Bronchial epithelial cell (primary cell): Measurements from ENCODE around the gene TMEM50A. TPM values are rescaled to one million over a fixed set of nuclear protein-coding genes. Genes with fewer than 3 reads are reported as not detected.
A peak's percentile ranks its signal among the peaks of the same experiment; 100 is the strongest.
"Not testable (repeated sequence)": the region's sequence is repeated elsewhere in the genome, so short reads cannot be mapped to it uniquely, and the experiment has no call there.

ENCODE experiments used
- DNase-seq: peaks from one replicate; pipeline ENCODE4 v3.0.0-alpha.2; 2010; ENCODE audit warnings: low read depth
- FAIRE-seq: peaks from 2 replicates; lab custom pipeline; 2011; peaks lifted over from hg19 to GRCh38; lab: Jason Lieb, UNC
- H3K27me3 ChIP-seq: 2 replicates; pipeline ENCODE4 v1.5.1; 2011; ENCODE audit warnings: low read length; ENCODE audit not compliant: control insufficient read depth, insufficient read depth
- H3K36me3 ChIP-seq: 2 replicates; pipeline ENCODE4 v1.5.1; 2011; ENCODE audit warnings: low read length; ENCODE audit not compliant: control insufficient read depth, insufficient read depth
- H3K4me3 ChIP-seq: 2 replicates; pipeline ENCODE4 v1.5.1; 2011; ENCODE audit warnings: mild to moderate bottlenecking, low read depth, low read length, control low read depth
- total RNA-seq: library from RNA; depleted of rRNA; stranded (reverse); fragments of >200 nt; gene quantifications from 2 replicates; pipeline ENCODE4 v1.2.1, GENCODE V29; 2014
- TF ChIP-seq, protein P1 (sequence below): IDR thresholded peaks from 2 replicates; pipeline ENCODE4 v1.5.1; 2011; ENCODE audit warnings: mild to moderate bottlenecking, moderate library complexity, low read length, control low read depth, inconsistent platforms; ENCODE audit not compliant: insufficient read depth, severe bottlenecking

TMEM50A gene
- total RNA-seq, 1 donor from 2014 or later = 105 TPM

DNA sequence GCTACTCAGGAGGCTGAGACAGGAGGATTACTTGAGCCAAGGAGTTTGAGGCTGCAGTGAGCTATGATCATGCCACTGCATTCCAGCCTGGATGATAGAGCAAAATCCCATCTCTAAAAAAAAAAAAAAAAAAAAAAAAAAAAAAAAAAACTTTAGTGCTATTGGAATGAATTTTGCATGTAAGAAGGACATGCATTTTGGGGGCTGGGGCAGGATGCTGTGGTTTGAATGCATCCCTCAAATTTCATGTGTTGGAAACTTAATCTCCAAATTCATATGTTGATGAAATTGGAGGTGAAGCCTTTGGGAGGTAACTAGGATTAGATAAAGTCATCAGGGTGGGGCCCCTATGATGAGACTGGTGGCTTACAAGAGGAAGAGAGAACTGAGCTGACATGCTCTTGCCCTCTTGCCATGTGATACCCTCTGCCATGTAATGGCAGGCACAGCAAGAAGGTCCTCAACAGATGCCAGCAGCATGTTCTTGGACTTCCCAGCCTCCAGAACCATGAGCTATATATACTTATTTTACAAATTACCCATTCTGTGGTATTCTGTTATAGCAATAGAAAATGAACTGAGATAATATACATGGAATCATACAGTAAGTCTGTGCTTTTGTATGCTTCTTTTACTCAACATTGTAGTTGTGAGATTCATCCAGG, 25.2 kb upstream of the TMEM50A start:
- not testable (repeated sequence) for FAIRE-seq, DNase-seq, H3K36me3 ChIP-seq, H3K27me3 ChIP-seq, H3K4me3 ChIP-seq

DNA sequence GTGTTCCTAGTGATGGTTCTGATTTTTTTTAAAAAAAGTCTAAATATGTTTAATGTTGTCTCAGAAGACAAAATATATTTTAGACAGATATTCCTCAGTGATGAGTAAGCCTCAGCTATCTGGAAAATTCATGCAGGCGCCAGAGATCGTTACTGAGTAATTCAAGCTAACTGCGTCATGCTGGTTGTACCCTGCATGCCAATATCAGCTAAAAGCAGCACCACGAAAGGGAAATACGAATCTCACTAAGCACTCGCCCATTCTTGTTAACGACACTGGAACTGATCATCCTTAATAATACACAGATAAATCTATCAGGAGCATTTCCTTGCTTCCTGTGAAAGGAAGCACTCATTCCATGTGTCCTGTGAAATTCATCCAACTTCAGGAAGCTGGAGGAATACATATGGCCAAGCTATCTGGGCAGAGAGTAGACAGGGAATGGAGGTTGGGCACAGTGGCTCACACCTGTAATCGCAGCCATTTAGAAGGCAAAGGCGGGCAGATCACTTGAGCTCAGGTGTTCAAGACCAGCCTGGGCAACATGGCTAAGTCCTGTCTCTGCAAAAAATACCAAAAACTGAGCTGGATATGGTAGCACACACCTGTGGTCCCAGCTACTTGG, 17.7 kb upstream of the TMEM50A start:
- not testable (repeated sequence) for H3K4me3 ChIP-seq, H3K36me3 ChIP-seq, FAIRE-seq, H3K27me3 ChIP-seq, DNase-seq

DNA sequence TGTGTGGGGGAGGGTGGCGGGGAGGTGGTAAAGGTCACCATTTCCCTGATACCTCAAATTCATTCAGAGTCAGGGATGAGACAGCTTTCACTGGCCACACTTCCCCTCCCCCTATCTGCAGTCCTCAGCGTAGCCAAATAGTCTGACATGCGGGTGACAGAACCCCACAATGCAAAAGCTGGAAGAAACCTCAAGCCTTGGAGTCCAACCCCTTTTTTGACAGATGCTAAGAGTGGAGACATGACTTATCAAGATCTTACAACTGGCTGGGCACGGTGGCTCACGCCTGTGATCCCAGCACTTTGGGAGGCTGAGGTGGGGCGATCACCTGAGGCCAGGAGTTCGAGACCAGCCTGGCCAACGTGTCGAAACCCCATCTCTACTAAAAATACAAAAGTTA, 16.0 kb upstream of the TMEM50A start:
- not testable (repeated sequence) for FAIRE-seq, H3K27me3 ChIP-seq, H3K36me3 ChIP-seq, H3K4me3 ChIP-seq, DNase-seq

DNA sequence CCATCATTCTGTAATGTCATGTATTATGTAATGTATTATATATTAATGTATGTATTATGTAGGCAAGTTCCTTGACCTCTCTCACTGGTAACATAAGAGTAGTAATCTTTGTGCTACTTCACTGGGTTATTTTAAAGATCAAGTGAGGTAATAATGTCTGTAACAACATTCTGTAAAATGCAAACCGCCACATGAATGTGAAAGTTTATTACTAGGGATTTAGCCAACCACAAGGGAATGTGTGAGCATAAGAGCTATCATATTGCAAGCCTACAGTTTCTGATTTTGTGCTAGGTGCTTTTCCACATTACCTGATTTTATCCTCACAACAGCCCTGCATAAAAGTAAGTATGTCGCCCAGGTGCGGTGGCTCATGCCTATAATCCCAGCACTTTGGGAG, 13.7 kb upstream of the TMEM50A start:
- not testable (repeated sequence) for H3K4me3 ChIP-seq, DNase-seq, FAIRE-seq, H3K36me3 ChIP-seq, H3K27me3 ChIP-seq

DNA sequence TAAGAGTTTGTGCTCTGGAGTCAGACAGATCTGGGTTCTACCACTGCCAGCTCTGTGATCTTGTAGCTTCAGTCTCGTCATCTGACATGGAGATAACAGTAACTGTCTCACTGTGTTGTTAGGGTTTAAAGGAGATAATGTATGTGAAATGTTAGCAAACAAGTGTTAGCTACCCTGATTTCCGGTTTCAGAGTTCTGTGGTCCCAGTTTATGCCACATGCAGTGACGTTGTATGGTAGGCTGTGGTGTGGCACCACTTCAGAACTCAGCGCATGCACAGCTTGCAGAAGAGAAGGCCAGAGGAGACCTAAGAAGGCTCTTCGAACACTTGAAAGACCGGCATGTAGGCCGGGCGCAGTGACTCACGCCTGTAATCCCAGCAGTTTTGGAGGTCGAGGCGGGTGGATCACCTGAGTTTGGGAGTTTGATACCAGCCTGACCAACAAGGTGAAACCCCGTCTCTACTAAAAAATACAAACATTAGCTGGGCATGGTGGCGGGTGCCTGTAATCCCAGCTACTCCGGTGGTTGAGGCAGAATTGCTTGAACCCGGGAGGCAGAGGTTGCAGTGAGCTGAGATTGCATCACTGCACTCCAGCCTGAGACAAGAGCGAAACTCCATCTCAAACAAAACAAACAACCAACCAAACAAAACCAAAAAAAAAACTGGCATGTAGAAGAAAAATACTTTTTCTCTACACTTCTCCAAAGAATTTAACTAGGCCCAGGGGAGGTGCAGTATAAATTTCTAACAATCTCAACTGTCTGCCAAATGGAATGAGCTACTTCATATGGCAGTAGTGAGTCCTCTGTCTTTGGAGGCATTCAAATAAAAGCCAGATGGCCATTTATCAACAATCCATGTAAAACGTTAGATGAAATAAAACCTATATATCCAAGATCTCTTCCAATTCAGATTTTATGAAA, 10.0 kb upstream of the TMEM50A start:
- H3K4me3 ChIP-seq, DNase-seq, H3K36me3 ChIP-seq, H3K27me3 ChIP-seq, FAIRE-seq: not testable (repeated sequence)

DNA sequence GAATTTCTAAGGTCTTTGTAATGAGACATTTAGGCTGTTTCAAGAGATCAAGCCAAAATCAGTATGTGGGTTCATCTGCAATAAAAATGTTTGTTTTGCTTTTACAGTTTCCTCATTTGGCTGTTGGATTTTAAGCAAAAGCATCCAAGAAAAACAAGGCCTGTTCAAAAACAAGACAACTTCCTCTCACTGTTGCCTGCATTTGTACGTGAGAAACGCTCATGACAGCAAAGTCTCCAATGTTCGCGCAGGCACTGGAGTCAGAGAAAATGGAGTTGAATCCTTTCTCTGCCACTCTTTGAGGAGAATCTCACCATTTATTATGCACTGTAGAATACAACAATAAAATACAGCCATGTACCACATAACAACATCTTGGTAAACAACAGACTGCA, 9.3 kb upstream of the TMEM50A start:
- FAIRE-seq, H3K27me3 ChIP-seq: not testable (repeated sequence)

DNA sequence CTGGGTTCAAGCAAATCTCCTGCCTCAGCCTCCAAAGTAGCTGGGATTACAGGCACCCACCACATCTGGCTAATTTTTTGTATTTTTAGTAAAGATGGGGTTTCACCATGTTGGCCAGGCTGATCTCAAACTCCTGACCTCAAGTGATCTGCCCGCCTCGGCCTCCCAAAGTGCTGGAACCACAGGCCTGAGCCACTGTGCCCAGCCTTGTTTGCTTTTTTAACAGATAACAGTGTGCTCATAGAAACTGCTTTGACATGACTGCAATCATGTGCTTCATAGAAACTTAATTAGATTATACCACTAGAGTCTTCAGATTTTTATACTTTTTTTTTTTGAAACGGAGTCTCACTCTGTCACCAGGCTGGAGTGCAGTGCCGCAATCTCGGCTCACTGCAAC, 8.8 kb upstream of the TMEM50A start:
- not testable (repeated sequence) for H3K27me3 ChIP-seq, FAIRE-seq, DNase-seq, H3K36me3 ChIP-seq, H3K4me3 ChIP-seq

More for the DNA sequence above, 9.3 kb upstream of the TMEM50A start:
- not testable (repeated sequence) for H3K36me3 ChIP-seq, H3K4me3 ChIP-seq, DNase-seq

DNA sequence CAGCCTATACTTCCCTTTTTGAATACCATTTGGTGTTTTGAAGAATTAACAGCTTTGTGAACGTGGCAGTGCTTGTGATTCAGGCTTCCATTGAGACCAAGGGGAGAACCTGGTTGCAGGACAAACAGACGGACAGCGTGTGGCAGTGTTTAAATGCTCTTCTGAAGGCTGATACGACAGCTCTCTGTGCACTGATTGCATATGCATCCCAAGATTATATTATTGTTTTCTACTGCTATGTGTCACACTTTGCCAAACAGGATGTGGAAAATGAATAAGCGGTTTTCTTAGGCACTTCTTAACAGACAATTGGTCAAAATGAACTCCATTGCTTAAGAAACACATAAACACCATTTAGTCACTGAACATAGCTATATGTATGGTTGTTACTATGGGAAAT, 8.2 kb upstream of the TMEM50A start:
- FAIRE-seq, H3K4me3 ChIP-seq, DNase-seq, H3K27me3 ChIP-seq, H3K36me3 ChIP-seq: not testable (repeated sequence)

DNA sequence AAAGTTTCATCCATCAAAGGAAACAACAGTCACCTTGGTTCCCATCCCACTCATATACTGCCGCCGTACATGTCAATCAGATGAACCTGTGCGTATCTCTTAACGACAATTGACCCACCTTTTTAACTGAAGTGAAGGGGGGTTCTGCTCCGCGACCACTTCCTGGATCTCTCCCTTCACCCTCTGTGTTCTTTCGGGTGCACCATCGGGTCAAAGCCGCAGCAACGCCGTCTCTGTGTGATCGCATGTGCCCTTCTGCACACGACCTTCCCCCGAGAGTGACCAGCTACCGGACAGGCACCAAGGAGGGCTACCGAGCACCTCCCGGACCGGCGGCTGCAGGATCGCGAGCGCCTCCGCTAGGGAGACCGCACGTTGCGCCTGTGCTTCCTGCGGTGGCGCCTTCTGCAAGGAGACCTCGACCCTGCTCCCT, 1.2 kb upstream of the TMEM50A start:
- H3K4me3 ChIP-seq = peak overlapping the region; percentile 51
- not testable (repeated sequence) for H3K27me3 ChIP-seq, H3K36me3 ChIP-seq, DNase-seq
- TF ChIP-seq, protein P1, sequence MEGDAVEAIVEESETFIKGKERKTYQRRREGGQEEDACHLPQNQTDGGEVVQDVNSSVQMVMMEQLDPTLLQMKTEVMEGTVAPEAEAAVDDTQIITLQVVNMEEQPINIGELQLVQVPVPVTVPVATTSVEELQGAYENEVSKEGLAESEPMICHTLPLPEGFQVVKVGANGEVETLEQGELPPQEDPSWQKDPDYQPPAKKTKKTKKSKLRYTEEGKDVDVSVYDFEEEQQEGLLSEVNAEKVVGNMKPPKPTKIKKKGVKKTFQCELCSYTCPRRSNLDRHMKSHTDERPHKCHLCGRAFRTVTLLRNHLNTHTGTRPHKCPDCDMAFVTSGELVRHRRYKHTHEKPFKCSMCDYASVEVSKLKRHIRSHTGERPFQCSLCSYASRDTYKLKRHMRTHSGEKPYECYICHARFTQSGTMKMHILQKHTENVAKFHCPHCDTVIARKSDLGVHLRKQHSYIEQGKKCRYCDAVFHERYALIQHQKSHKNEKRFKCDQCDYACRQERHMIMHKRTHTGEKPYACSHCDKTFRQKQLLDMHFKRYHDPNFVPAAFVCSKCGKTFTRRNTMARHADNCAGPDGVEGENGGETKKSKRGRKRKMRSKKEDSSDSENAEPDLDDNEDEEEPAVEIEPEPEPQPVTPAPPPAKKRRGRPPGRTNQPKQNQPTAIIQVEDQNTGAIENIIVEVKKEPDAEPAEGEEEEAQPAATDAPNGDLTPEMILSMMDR = peak; percentile 21
- FAIRE-seq = peak; percentile 13

DNA sequence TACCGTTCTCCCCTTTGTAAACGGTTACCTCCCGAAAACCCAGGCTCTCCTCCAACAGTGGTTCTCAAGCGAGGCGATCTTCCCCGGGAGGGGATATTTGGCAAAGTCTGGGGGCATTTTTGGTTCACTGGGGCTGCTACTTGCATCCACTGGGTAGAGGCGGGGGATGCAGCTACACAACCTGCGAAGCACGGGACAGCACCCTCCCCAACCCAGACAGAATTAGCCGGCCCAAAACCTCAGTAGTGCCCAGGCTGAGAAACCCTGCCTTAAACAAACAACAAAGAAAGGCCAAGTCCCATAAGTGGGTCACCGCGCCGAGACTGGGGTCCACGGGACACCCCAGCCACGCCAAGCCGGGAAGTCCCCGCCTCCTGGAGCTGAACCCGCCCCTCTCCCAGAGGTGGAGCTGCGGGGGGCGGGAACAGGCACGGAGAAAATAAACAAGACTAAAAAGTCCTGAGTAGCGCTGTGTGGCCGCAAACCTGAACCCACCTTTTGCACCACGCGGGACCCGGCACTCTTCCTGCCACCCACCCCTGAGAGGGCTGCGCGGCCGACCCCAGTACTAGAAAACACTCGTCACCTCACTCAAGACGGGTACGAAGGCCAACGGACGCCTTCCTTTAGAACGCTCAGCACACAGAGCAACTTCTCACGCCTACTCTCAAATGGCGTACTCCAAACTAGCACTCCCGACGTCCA, 499 bp upstream of the TMEM50A start:
- H3K4me3 ChIP-seq = peak overlapping the region; percentile 92
- not testable (repeated sequence) for H3K27me3 ChIP-seq, DNase-seq, FAIRE-seq, H3K36me3 ChIP-seq
